RWPE2 (cell line): ENCODE data around the gene POLA2.

Source experiments
- ATAC-seq: fragments of 200-7000 bp; cut with Tn5 transposase; 3 replicates; pipeline ENCODE4 v1.9.1; 2021; ENCODE audit warnings: low read depth
- DNase-seq: peaks from one replicate; pipeline ENCODE4 v3.0.0-alpha.2; 2020; ENCODE audit warnings: low spot score
- H3K27ac ChIP-seq: fragments of 450-650 bp; 2 replicates; pipeline ENCODE4 v1.5.1; 2017; ENCODE audit warnings: mild to moderate bottlenecking; ENCODE audit not compliant: poor library complexity, severe bottlenecking
- H3K27me3 ChIP-seq: fragments of 250-450 bp; sonication (Bioruptor Pico); 2 replicates; pipeline ENCODE4 v1.5.1; 2021; ENCODE audit warnings: mild to moderate bottlenecking, moderate library complexity; ENCODE audit not compliant: insufficient read depth, poor library complexity, severe bottlenecking
- H3K36me3 ChIP-seq: fragments of 250-450 bp; sonication (Bioruptor Pico); 2 replicates; pipeline ENCODE4 v1.5.1; 2020; ENCODE audit warnings: low read depth, mild to moderate bottlenecking, moderate library complexity
- H3K4me1 ChIP-seq: fragments of 250-450 bp; sonication (Bioruptor Pico); 2 replicates; pipeline ENCODE4 v1.5.1; 2021; ENCODE audit warnings: mild to moderate bottlenecking, moderate library complexity; ENCODE audit not compliant: insufficient read depth, poor library complexity, severe bottlenecking
- H3K4me3 ChIP-seq: fragments of 250-450 bp; sonication (Bioruptor Pico); 2 replicates; pipeline ENCODE4 v1.5.1; 2021; ENCODE audit warnings: mild to moderate bottlenecking, moderate library complexity; ENCODE audit not compliant: severe bottlenecking
- H3K9me3 ChIP-seq: fragments of 250-450 bp; sonication (Bioruptor Pico); 2 replicates; pipeline ENCODE4 v1.5.1; 2021; ENCODE audit warnings: mild to moderate bottlenecking, moderate library complexity; ENCODE audit not compliant: severe bottlenecking
- CTCF ChIP-seq: fragments of 450-650 bp; IDR thresholded peaks from one replicate; pipeline ENCODE4 v1.5.1; 2017; ENCODE audit warnings: mild to moderate bottlenecking, moderate library complexity; ENCODE audit not compliant: poor library complexity, severe bottlenecking

POLA2 gene

GRCh38 chr11:65334696-65335295 is 73.0 kb downstream of the POLA2 start:
- Histone ChIP-seq H3K4me3 (peak overlapping the region; percentile 67), H3K36me3 (peaks cover 23% of the 10 kb centered on the region), H3K27me3 (no peaks in the 10 kb centered on the region), H3K4me1 (peaks cover under 1% of the 10 kb centered on the region), H3K27ac (peak overlapping the region; percentile 55), H3K9me3 (no peaks in the 10 kb centered on the region)
- no peak for DNase-seq
- no peak for TF ChIP-seq CTCF
- no peak for ATAC-seq

- Histone ChIP-seq H3K4me3 (no peak overlapping the region), H3K9me3 (no peaks in the 10 kb centered on the region), H3K36me3 (peaks cover 62% of the 10 kb centered on the region), H3K27me3 (no peaks in the 10 kb centered on the region), H3K4me1 (no peaks in the 10 kb centered on the region), H3K27ac (no peak overlapping the region)
- ATAC-seq (no peak), DNase-seq (no peak)
- no peak for TF ChIP-seq CTCF
These were observed 76.9 kb downstream of the POLA2 start for GRCh38 chr11:65338676-65339075.

GRCh38 chr11:65340226-65340625 is 78.5 kb downstream of the POLA2 start:
- no peak for DNase-seq
- TF ChIP-seq CTCF: no peak
- no peaks in the 10 kb centered on the region for H3K4me1 ChIP-seq
- H3K9me3 ChIP-seq: no peaks in the 10 kb centered on the region
- peaks cover 77% of the 10 kb centered on the region for H3K36me3 ChIP-seq
- no peaks in the 10 kb centered on the region for H3K27me3 ChIP-seq
- no peak overlapping the region for H3K27ac ChIP-seq
- H3K4me3 ChIP-seq: no peak overlapping the region
- no peak for ATAC-seq

- H3K9me3 ChIP-seq: no peaks in the 10 kb centered on the region
- H3K27ac ChIP-seq: no peak overlapping the region
- H3K4me3 ChIP-seq: no peak overlapping the region
- ATAC-seq (no peak), DNase-seq (no peak)
- peaks cover 86% of the 10 kb centered on the region for H3K36me3 ChIP-seq
- TF ChIP-seq CTCF: no peak
- H3K27me3 ChIP-seq: no peaks in the 10 kb centered on the region
- no peaks in the 10 kb centered on the region for H3K4me1 ChIP-seq
These were observed 80.1 kb downstream of the POLA2 start for GRCh38 chr11:65341856-65342255.
